Upper lobe of left lung (tissue), 6 donors: ENCODE measurements around the gene EHHADH. TPM values are rescaled to one million over a fixed set of nuclear protein-coding genes. Genes with fewer than 3 reads are reported as not detected.
A peak's percentile ranks its signal among the peaks of the same experiment; 100 is the strongest.

ENCODE experiments used
- ATAC-seq, 2 donors: fragments of 200-7000 bp; cut with Tn5 transposase; one replicate each; pipeline ENCODE4 v1.9.1; 2022; ENCODE audit warnings: mild to moderate bottlenecking in 2 of 2, moderate library complexity in 2 of 2; ENCODE audit not compliant: low FRiP score in 2 of 2
- DNase-seq, 2 donors: peaks; one replicate each; pipeline ENCODE4 v3.0.0-alpha.2; 2019 to 2020
- H3K27ac ChIP-seq, 4 donors: fragments of 200-600 bp; sonication (generic); one replicate each; pipeline ENCODE4 v1.5.1; 2016 to 2019
- H3K27me3 ChIP-seq, 4 donors: fragments of 200-600 bp; sonication (generic); one replicate each; pipeline ENCODE4 v1.5.1; 2017 to 2019
- H3K36me3 ChIP-seq, 4 donors: fragments of 200-600 bp; sonication (generic); one replicate each; pipeline ENCODE4 v1.5.1; 2016 to 2019
- H3K4me1 ChIP-seq, 4 donors: fragments of 200-600 bp; sonication (generic); one replicate each; pipeline ENCODE4 v1.5.1; 2018 to 2019
- H3K4me3 ChIP-seq, 4 donors: fragments of 200-600 bp; sonication (generic); one replicate each; pipeline ENCODE4 v1.5.1; 2017 to 2019; ENCODE audit warnings: mild to moderate bottlenecking in 2 of 4, moderate library complexity in 1 of 4
- H3K9me3 ChIP-seq, 4 donors: fragments of 200-600 bp; sonication (generic); one replicate each; pipeline ENCODE4 v1.5.1; 2018 to 2019
- EP300 ChIP-seq, 4 donors: sonication (generic); formaldehyde crosslinking; IDR thresholded peaks; one replicate each; pipeline ENCODE4 v1.5.1; 2017; ENCODE audit warnings: antibody characterized with exemption in 4 of 4, control low read depth in 2 of 4
- POLR2A ChIP-seq, 4 donors: fragments of 450-650 bp; IDR thresholded peaks; one replicate each; pipeline ENCODE4 v1.5.1; 2016 to 2017; ENCODE audit warnings: antibody characterized with exemption in 4 of 4, mild to moderate bottlenecking in 2 of 4
- POLR2AphosphoS5 ChIP-seq, 2 donors: sonication (generic); formaldehyde crosslinking; IDR thresholded peaks; one replicate each; pipeline ENCODE4 v1.5.1; 2017; ENCODE audit warnings: antibody characterized with exemption in 2 of 2
- WGBS, 2 donors: methylation state at CpG; one replicate each; pipeline ENCODE4 v1.1.5; 2017 to 2018; 5-methylcytosine and 5-hydroxymethylcytosine counted together
- total RNA-seq, 6 donors: library from RNA; depleted of rRNA in 4 of 6; stranded (reverse); fragments of >200 nt in 4 of 6; gene quantifications; one replicate each; pipeline versions ENCODE4 v1.1.0 to v1.2.1, GENCODE V29; 2016 to 2021
- TF ChIP-seq, protein P1 (sequence below), 6 experiments: fragments of 450-650 bp in 4 of 6; fragments of 200-600 bp in 2 of 6; sonication (generic) in 2 of 6; IDR thresholded peaks; one replicate each; pipeline ENCODE4 v1.5.1; 2016 to 2019; ENCODE audit warnings: antibody characterized with exemption in 6 of 6
- donor health status: DM: no; HTN: no; CAD: no; lungs with moderate emphysema.
- donor health status: DM: no; HTN: yes; CAD: no; lungs with severe emphysema.

Gene EHHADH
- total RNA-seq, 6 donors from 2014 or later, result 3.6 to 14.8 (median 7.6) TPM

DNA sequence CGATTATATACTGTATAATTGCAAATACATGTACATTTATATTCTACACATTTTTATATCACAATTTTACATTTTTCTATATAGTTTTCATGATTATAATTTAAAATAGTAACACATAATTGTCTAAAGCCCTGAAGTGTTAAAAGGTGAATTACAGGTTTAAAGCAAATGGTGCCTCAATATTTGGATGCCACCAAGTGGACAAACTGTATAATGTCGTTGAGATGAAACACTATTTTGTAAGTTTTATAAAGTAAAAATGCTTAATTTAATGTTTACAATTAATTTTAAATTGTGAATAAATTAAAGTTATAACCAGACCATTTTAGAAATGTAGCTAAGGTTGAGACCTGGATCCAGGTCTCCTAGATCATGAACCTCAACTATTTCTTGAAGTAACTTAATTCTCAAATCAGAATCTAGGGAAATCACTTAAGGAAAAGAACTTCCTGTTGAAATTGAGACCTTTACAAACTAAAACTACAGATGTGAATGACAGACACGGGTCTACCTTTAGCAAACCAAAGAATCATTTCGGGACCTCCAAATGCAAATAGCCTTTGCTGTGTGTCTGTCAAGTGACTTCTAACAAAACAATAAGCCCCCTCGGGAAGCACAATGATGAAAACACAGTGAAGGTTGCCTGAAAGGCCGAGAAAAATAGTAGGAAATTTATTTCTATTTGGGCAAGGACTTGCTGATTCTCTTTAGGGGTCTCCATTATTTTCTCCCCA lies 37.8 kb downstream of the EHHADH start:
- peak overlapping the region; percentile 29 to 71 (median 62) for H3K27ac ChIP-seq
- no peak for DNase-seq
- H3K4me3 ChIP-seq, result peak overlapping the region in 3 of 4 donors; percentile 29 to 46 (median 45)
- 19 to 27% methylated on average over 6 of the region's 6 CpGs for WGBS, 2 donors
- no peak for TF ChIP-seq POLR2A (IDR thresholded peaks at IDR 0.05)
- TF ChIP-seq, protein P1, sequence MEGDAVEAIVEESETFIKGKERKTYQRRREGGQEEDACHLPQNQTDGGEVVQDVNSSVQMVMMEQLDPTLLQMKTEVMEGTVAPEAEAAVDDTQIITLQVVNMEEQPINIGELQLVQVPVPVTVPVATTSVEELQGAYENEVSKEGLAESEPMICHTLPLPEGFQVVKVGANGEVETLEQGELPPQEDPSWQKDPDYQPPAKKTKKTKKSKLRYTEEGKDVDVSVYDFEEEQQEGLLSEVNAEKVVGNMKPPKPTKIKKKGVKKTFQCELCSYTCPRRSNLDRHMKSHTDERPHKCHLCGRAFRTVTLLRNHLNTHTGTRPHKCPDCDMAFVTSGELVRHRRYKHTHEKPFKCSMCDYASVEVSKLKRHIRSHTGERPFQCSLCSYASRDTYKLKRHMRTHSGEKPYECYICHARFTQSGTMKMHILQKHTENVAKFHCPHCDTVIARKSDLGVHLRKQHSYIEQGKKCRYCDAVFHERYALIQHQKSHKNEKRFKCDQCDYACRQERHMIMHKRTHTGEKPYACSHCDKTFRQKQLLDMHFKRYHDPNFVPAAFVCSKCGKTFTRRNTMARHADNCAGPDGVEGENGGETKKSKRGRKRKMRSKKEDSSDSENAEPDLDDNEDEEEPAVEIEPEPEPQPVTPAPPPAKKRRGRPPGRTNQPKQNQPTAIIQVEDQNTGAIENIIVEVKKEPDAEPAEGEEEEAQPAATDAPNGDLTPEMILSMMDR (IDR thresholded peaks at IDR 0.05), result peak in 5 of 6 experiments; percentile 26 to 38 (median 35)
- no peak for TF ChIP-seq EP300 (IDR thresholded peaks at IDR 0.05)
- TF ChIP-seq POLR2AphosphoS5 (IDR thresholded peaks at IDR 0.05), result no peak
- H3K27me3 ChIP-seq, result no peaks in the 10 kb centered on the region
- H3K36me3 ChIP-seq, result no peaks in the 10 kb centered on the region
- peaks cover 0 to 5% (median 4%) of the 10 kb centered on the region in 4 donors for H3K4me1 ChIP-seq
- no peak for ATAC-seq
- H3K9me3 ChIP-seq, result no peaks in the 10 kb centered on the region

DNA sequence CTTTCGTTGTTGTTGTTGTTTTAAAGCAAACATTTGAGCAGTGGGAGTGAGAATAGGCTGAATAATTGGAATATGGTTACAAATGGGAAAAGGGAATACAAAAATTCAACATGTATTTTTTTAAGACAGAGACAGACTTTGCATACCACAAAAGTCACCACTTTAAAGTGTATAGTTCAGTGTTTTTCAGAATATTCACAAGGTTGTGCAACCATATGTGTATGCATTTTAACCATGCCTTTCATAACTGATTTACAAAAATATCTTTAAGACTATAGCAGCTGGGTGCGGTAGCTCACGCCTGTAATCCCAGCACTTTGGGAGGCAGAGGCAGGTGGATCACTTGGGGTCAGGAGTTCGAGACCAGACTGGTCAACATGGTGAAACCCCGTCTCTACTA lies 41.3 kb downstream of the EHHADH start:
- TF ChIP-seq POLR2A (IDR thresholded peaks at IDR 0.05), result no peak
- no peak for TF ChIP-seq POLR2AphosphoS5 (IDR thresholded peaks at IDR 0.05)
- TF ChIP-seq, protein P1 (IDR thresholded peaks at IDR 0.05), result no peak
- TF ChIP-seq EP300 (IDR thresholded peaks at IDR 0.05), result no peak
- H3K4me1 ChIP-seq, result peaks cover 0 to 5% (median 4%) of the 10 kb centered on the region in 4 donors
- no peak overlapping the region for H3K27ac ChIP-seq
- WGBS, 2 donors, result 94 to 98% methylated on average over 5 of the region's 5 CpGs
- H3K27me3 ChIP-seq, result no peaks in the 10 kb centered on the region
- H3K4me3 ChIP-seq, result no peak overlapping the region
- ATAC-seq, result no peak
- H3K36me3 ChIP-seq, result no peaks in the 10 kb centered on the region
- no peak for DNase-seq
- no peaks in the 10 kb centered on the region for H3K9me3 ChIP-seq

DNA sequence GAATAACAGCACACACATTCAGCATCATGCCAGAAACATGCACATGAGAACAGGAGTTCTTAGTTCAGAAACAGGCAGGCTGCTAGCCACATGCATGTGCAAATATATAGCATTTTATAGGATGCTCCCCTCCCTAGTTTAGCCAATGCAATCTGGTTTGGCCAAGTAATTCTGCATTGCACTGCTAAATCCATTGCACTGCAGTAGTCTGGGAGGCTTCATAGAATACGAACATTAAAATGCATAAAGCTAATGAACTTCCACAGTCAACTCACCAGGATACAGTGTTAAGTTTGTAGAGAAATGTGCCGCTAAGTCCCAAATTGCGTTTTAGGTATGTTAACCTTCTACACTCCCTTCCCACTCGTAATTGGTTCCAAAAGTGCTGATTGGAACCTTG lies 41.8 kb downstream of the EHHADH start:
- Histone ChIP-seq H3K4me1 (peaks cover 0 to 5% (median 3%) of the 10 kb centered on the region in 4 donors), H3K9me3 (no peaks in the 10 kb centered on the region), H3K36me3 (no peaks in the 10 kb centered on the region), H3K27me3 (no peaks in the 10 kb centered on the region), H3K27ac (no peak overlapping the region), H3K4me3 (no peak overlapping the region)
- TF ChIP-seq, protein P1 (IDR thresholded peaks at IDR 0.05), result no peak
- TF ChIP-seq POLR2A (IDR thresholded peaks at IDR 0.05) (no peak), EP300 (IDR thresholded peaks at IDR 0.05) (no peak), POLR2AphosphoS5 (IDR thresholded peaks at IDR 0.05) (no peak)
- DNase-seq (no peak), ATAC-seq (no peak)
- 93 to 97% methylated on average over 4 of the region's 4 CpGs for WGBS, 2 donors

DNA sequence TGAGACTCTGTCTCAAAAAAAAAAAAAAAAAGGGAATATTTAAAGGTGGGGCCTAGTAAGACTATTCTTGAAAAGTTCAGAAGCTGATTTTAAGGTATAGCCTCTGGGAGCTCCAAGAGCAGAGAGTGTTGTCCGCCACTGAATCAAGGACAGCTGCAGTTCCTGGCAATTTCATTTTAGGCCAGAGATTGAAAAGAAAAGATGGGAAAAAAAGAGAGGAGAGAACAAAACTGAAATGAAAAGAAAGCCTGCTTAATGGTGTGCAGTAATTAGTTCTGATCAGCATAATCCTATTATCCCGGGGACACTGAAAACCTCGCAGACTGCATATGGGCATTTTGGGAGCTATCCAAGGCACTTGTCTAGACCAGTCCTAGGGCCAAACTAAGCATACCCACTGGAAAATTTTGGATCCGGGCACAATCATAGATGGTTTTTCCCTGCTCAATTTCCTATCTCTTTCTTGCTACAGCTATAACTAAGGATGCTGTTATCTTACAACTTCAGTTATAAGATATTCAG lies 43.2 kb downstream of the EHHADH start:
- Histone ChIP-seq H3K4me1 (no peaks in the 10 kb centered on the region), H3K9me3 (no peaks in the 10 kb centered on the region), H3K27me3 (no peaks in the 10 kb centered on the region), H3K27ac (no peak overlapping the region), H3K36me3 (no peaks in the 10 kb centered on the region), H3K4me3 (no peak overlapping the region)
- TF ChIP-seq POLR2A (IDR thresholded peaks at IDR 0.05) (no peak), POLR2AphosphoS5 (IDR thresholded peaks at IDR 0.05) (no peak), EP300 (IDR thresholded peaks at IDR 0.05) (no peak)
- TF ChIP-seq, protein P1 (IDR thresholded peaks at IDR 0.05), result no peak
- DNase-seq, result no peak
- WGBS, 2 donors, result 83 to 90% methylated on average over 4 of the region's 4 CpGs
- ATAC-seq, result no peak
